Thoracic aorta (tissue), 2 donors: ENCODE measurements around the gene IRS1. TPM values are rescaled to one million over a fixed set of nuclear protein-coding genes. Genes with fewer than 3 reads are reported as not detected.
A peak's percentile ranks its signal among the peaks of the same experiment; 100 is the strongest.

Source experiments
- ATAC-seq: fragments of 150-250 bp; one replicate; pipeline ENCODE4 v1.8.0; 2017; ENCODE audit warnings: low read depth; ENCODE audit not compliant: insufficient number of reproducible peaks, low FRiP score
- DNase-seq: peaks from one replicate; pipeline ENCODE4 v3.0.0-alpha.2; 2020; ENCODE audit warnings: low spot score
- H3K27ac ChIP-seq, 2 donors: fragments of 200-600 bp; sonication (generic); 1 replicate in 1 of 2; 2 replicates in 1 of 2; pipeline ENCODE4 v1.5.1; 2016; ENCODE audit warnings: mild to moderate bottlenecking in 2 of 2, moderate library complexity in 2 of 2
- H3K27me3 ChIP-seq: fragments of 200-600 bp; sonication (generic); replicated peaks from 2 replicates; pipeline ENCODE4 v1.6.0; 2016; ENCODE audit warnings: mild to moderate bottlenecking; ENCODE audit not compliant: insufficient read depth
- H3K36me3 ChIP-seq: fragments of 200-600 bp; sonication (generic); one replicate; pipeline ENCODE4 v1.5.1; 2016
- H3K4me1 ChIP-seq, 2 donors: fragments of 200-600 bp; sonication (generic); 1 replicate in 1 of 2; 2 replicates in 1 of 2; pipeline versions ENCODE4 v1.5.1 to v1.6.0; 2016; ENCODE audit warnings: low read depth in 2 of 2, mild to moderate bottlenecking in 1 of 2; ENCODE audit not compliant: control insufficient read depth in 1 of 2
- H3K4me3 ChIP-seq: fragments of 200-600 bp; sonication (generic); 2 replicates; pipeline ENCODE4 v1.5.1; 2016; ENCODE audit warnings: mild to moderate bottlenecking
- H3K9me3 ChIP-seq: fragments of 200-600 bp; sonication (generic); 2 replicates; pipeline ENCODE4 v1.5.1; 2016
- total RNA-seq, 2 donors: library from RNA; depleted of rRNA; stranded (reverse); fragments of >200 nt; gene quantifications; one replicate each; pipeline versions ENCODE4 v1.1.0 to v1.2.3, GENCODE V29; 2016
- TF ChIP-seq, protein P1 (sequence below): fragments of 200-600 bp; sonication (generic); IDR thresholded peaks from one replicate; pipeline ENCODE4 v1.5.1; 2019; ENCODE audit warnings: antibody characterized with exemption

The IRS1 gene
- total RNA-seq, 2 donors from 2014 or later = 18.8 to 23.1 TPM

DNA sequence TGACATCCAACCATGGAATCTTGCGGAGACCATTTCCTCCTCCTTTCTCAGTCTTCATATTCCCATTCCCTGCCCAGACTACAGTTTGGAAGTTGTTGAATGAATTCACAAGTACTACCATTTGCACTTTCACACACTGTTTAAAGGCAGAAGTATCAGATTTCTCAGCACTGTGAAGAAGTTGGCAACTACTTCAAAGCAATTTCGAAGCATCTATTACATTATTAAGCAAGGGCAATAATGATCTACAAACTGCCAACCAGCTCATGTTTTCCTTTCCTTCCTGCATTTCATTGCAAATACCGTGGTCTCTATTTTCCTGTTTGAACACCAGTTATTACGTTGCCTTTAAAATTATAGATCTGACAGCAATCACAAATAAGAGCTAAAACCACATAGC lies 105.5 kb downstream of the IRS1 start:
- Histone ChIP-seq H3K27me3 (no peaks in the 10 kb centered on the region), H3K27ac (no peak overlapping the region), H3K9me3 (no peaks in the 10 kb centered on the region), H3K4me1 (peaks cover 0 to 16% of the 10 kb centered on the region in 2 donors), H3K4me3 (no peak overlapping the region), H3K36me3 (no peaks in the 10 kb centered on the region)
- no peak for DNase-seq
- TF ChIP-seq, protein P1, sequence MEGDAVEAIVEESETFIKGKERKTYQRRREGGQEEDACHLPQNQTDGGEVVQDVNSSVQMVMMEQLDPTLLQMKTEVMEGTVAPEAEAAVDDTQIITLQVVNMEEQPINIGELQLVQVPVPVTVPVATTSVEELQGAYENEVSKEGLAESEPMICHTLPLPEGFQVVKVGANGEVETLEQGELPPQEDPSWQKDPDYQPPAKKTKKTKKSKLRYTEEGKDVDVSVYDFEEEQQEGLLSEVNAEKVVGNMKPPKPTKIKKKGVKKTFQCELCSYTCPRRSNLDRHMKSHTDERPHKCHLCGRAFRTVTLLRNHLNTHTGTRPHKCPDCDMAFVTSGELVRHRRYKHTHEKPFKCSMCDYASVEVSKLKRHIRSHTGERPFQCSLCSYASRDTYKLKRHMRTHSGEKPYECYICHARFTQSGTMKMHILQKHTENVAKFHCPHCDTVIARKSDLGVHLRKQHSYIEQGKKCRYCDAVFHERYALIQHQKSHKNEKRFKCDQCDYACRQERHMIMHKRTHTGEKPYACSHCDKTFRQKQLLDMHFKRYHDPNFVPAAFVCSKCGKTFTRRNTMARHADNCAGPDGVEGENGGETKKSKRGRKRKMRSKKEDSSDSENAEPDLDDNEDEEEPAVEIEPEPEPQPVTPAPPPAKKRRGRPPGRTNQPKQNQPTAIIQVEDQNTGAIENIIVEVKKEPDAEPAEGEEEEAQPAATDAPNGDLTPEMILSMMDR = no peak
- ATAC-seq = no peak

DNA sequence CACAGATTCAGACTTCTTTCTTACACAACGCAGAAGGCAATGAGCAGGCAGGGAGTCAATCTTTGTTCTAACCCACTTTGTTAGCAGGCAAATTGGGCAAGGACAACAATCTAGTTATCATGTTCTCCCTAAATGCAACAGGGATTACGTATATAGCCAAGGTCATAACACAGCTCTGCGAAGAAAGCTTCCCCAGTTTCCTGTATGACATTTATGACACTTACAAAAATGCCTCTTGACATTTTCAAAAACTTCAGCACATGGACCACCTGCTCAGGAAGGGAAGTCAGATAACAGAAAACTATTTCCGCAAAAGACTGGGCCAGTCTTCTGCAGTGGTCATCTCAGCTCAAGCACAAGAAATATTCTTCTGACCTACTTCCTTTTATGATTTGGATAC lies 106.1 kb downstream of the IRS1 start:
- TF ChIP-seq, protein P1 = no peak
- Histone ChIP-seq H3K27ac (no peak overlapping the region), H3K36me3 (no peaks in the 10 kb centered on the region)

DNA sequence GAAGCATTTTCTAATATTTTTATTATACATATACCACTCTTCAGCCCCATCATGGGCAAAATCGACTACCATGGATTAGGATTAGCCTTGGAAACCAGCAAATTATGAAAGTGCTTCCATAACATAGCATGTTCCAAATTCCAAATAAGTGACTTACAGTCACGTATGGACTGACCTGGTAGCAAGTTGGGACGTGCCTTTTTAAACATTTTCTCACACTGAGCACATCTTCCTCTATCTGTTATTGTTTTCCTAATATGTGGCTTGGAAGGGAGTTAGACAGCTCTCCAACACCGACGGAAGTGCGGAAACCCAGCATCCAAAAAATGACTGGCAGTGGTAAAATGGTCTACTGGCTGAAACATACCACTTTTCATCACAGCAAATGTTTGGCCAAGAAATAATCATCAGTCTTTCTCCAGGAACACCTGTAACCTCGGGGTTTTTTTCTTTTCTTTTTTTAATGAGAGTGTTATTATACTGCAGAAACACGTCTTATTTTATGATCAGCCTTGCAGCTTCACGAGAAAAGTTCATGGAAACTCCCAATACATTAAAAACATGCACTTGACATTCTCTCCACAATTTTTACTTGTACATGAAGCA lies 107.0 kb downstream of the IRS1 start:
- Histone ChIP-seq H3K4me3 (no peak overlapping the region), H3K4me1 (peaks cover 0 to 16% of the 10 kb centered on the region in 2 donors), H3K9me3 (no peaks in the 10 kb centered on the region), H3K27me3 (no peaks in the 10 kb centered on the region), H3K36me3 (no peaks in the 10 kb centered on the region), H3K27ac (no peak overlapping the region)
- TF ChIP-seq, protein P1 = no peak
- DNase-seq = no peak
- ATAC-seq = no peak

More for the DNA sequence above, 106.1 kb downstream of the IRS1 start:
- no peak for DNase-seq
- Histone ChIP-seq H3K27me3 (no peaks in the 10 kb centered on the region), H3K4me1 (peaks cover 0 to 16% of the 10 kb centered on the region in 2 donors), H3K9me3 (no peaks in the 10 kb centered on the region), H3K4me3 (no peak overlapping the region)
- no peak for ATAC-seq

DNA sequence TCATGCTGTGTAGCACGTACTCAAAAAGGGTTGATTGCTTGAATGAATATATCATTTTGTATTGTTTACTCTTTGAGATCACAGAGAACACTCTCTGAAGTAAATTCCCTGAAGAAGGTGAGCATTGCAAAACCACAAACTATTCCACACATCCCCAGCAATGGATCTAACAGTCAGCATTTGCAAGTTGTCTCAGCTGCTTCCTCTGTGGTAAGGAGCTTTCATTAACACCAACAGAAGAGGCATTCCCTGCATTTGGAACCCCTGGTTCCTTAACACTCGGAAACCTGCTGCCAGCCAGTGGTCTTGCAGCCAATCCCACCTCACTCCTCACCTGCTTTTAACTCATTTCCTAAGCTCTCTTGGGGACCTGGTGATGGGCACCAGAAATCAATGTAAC lies 108.4 kb downstream of the IRS1 start:
- no peaks in the 10 kb centered on the region for H3K27me3 ChIP-seq
- no peak for ATAC-seq
- H3K4me1 ChIP-seq = peaks cover 0 to 16% of the 10 kb centered on the region in 2 donors
- peak overlapping the region; percentile 34 for H3K4me3 ChIP-seq
- no peaks in the 10 kb centered on the region for H3K9me3 ChIP-seq
- H3K27ac ChIP-seq = peak overlapping the region; percentile 5 to 23
- TF ChIP-seq, protein P1 = no peak
- no peaks in the 10 kb centered on the region for H3K36me3 ChIP-seq
- no peak for DNase-seq

DNA sequence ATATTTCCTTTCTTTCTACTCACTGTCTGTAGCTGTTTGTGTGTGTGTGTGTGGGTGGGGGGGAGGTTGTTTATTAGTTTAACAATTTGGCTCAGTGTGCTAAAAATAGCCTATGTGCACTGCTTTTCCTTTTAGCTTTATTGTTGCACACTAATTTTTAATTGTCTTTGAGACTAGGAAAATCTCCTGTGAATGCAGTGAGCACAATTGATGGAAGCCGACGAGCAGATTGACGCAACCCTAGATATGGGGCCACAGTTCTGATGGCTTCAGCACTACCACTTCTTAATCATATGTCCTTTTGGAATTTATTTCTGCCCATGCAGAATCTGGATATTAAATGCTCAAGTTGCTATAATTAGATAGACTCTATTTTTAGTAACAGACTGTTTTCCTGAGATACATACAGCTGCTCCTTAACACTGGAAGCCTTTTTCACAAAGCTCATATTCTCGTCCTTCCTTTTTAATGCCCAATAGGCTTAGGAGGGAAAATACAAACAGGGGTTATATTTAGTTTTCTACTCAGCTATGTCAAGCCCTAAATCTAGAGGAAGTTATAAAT lies 109.1 kb downstream of the IRS1 start:
- DNase-seq (no peak), ATAC-seq (no peak)
- no peaks in the 10 kb centered on the region for H3K36me3 ChIP-seq
- H3K4me1 ChIP-seq = peaks cover 0 to 16% of the 10 kb centered on the region in 2 donors
- H3K27ac ChIP-seq = peak overlapping the region; percentile 5 to 23
- TF ChIP-seq, protein P1 = no peak
- no peaks in the 10 kb centered on the region for H3K27me3 ChIP-seq
- H3K4me3 ChIP-seq = peak overlapping the region; percentile 34
- H3K9me3 ChIP-seq = no peaks in the 10 kb centered on the region
